GM18951 (cell line): ENCODE measurements around the gene C11orf58.
A peak's percentile ranks its signal among the peaks of the same experiment; 100 is the strongest.

ENCODE experiments used
- POLR2A ChIP-seq: IDR thresholded peaks from 4 replicates; pipeline ENCODE4 v1.6.1; 2011; ENCODE audit warnings: mild to moderate bottlenecking; ENCODE audit not compliant: insufficient read length, insufficient read depth; ENCODE audit errors: extremely low read depth
- in situ Hi-C: fragments of 300-500 bp; cut with MboI; formaldehyde crosslinking; loops from one replicate; pipeline ENCODE4 v1.12.0; 2022; ENCODE audit warnings: low sequenced_read_pairs, mixed read lengths, inconsistent platforms; ENCODE audit not compliant: unreplicated experiment

Gene C11orf58

DNA sequence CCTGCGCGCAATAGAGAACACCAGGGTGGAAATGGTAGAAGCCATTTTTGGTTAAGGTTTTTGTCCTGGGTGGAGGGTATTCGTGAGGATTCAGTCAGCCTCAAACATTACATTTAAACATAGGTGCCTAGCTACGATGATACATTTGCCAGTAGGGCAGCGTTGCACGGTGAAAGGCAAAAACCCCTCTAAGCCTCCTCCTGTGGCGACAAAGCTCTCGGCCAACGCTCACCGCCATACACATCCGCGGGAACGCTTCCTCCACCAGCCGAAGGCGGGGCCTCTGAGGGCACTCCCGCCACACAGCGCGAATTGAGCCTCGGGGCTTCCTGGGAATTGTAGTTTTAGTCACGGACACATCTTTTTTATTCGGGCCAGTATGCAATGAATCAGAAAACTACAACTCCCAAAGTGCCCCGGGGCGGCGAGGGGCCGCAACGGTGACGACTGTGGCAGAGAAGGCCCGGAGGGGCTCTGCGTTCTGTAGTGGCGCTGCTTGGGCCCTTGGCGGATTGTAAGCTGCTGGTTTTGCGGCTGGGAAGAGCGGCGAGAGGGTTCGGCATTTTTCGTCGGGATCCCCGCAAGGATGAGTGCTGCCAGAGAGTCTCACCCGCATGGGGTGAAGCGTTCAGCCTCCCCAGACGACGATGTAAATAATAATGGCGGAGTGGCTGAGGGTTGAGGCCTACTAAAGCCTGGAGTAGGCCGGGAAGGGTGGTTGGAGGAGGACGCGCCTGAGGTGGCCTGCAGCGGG is at the start of gene C11orf58:
TSS of gene C11orf58 (plus strand) at position 455 of the 754 bp plus-strand sequence. CDS start at position 587, 132 bp downstream.
- in situ Hi-C loops, result no loop called here
- peak; percentile 96 for TF ChIP-seq POLR2A

DNA sequence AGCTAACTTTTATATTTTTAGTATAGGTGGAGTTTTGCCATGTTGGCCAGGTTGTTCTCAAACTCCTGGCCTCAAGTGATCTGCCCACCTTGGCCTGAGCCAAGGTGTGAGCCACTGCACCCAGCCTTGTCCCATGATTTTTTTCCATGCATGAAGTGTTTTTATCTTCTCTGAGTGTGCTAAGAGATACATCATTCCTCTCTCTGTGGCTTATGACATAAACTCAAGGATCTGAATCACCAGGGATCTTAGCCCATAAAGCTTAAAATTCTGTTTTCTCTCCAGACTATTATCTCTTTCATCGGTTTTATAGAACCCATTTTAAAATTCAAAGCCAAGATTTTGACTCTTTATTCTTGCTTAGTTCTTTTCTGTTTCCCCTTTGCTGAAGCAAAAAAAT is 48.4 kb upstream of the C11orf58 start:
- in situ Hi-C loops, result no loop called here
- no peak for TF ChIP-seq POLR2A

DNA sequence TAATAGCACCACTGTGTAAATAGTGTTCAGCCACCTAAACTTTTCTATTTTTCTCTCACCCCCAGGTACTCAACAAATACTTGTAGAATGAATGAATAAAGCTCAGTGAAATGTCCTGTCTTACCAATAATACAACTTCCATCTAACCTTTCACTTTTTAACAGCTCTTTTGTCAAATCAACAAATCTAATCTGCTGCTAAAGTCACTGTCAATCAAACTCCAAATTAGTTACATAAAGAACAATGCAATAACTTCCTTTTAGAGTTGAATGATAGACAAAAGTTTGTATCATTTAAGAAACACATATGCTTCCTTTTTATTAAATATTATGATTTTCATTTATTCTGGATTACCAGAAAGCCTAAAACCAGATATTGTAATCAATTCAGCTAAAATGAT is 34.7 kb upstream of the C11orf58 start:
- TF ChIP-seq POLR2A, result no peak

DNA sequence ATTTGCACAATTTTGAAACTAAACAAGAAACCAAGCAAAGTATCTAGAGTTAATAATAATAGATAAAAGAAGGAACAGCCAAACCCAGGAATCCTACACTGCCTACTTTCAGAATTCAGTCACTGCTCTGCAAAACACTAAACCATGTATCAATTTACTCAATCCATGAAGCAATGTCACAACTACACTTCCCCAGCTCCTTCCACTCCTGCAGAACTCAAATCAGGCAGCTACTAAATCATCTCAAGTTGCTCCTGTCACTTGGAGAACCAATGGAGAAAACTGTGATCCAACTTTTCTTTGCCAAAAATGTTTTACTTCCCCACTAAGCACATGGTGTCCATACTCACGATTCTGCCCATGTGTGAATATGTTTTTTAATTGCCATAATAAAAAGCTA is 24.9 kb upstream of the C11orf58 start:
- no peak for TF ChIP-seq POLR2A
- in situ Hi-C loops, result no loop called here

More for the DNA sequence above, 34.7 kb upstream of the C11orf58 start:
- in situ Hi-C loops, result no loop called here

DNA sequence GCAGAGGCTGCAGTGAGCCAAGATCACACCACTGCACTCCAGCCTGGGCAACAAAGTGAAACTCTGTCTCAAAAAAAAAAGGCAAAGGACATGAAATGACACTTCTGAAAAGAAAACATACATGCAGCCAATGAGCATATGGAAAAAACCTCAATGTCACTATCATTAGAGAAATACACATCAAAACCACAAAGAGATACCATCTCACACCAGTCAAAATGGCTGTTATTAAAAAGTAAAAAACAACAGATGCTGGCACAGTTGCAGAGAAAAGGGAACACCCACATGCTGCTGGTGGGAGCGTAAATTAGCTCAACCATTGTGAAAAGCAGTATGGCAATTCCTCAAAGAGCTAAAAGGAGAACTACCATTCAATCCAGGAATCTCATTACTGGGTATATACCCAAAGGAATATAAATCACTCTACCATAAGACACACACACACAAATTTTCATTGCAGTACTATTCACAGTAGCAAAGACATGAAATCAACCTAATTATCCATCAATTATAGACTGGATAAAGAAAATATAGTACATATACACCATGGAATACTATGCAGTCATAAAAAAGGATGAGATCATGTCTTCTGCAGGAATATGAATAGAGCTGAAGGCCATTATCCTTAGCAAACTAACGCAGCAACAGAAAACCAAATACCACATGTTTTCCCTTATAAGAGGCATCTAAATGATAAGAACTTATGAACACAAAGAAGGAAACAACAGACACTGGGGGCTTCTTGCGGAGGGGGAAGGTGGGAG is 15.7 kb upstream of the C11orf58 start:
- no peak for TF ChIP-seq POLR2A
- in situ Hi-C loops, result no loop called here

DNA sequence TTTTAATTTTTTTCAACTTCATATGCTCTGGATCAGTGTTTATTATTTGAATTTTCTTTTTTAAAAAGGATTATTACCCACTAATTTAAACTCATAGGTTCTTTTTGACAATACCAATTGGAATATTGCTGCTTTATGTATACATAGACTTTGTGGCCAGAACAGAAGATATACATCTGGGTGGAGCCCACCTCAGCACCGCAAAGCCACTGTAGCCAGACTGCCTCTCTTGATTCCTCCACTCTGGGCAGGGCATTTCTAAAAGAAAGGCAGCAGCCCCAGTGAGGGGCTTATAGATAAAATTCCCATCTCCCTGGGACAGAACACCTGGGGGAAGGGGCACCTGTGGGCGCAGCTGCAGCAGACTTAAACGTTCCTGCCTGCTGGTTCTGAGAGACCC is 10.6 kb upstream of the C11orf58 start:
- in situ Hi-C loops, result no loop called here
- no peak for TF ChIP-seq POLR2A

DNA sequence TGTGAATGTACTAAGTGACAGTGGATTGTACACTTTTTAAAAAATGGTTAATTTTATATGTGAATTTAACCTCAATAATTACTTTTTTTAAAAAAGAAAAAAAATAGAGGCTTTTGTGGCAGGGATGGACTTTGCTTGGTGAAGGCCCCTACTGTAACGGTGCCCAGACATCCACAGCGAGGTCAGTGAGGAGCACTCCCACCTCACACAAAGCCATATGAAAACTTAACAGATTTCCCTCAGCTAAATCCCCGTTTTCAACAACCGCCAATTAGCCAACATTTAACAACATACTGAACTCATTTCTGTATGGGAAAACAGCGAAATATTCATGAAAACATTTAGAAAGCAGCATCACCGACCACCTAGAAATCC is 642 bp upstream of the C11orf58 start:
- in situ Hi-C loops, result no loop called here
- TF ChIP-seq POLR2A, result no peak

DNA sequence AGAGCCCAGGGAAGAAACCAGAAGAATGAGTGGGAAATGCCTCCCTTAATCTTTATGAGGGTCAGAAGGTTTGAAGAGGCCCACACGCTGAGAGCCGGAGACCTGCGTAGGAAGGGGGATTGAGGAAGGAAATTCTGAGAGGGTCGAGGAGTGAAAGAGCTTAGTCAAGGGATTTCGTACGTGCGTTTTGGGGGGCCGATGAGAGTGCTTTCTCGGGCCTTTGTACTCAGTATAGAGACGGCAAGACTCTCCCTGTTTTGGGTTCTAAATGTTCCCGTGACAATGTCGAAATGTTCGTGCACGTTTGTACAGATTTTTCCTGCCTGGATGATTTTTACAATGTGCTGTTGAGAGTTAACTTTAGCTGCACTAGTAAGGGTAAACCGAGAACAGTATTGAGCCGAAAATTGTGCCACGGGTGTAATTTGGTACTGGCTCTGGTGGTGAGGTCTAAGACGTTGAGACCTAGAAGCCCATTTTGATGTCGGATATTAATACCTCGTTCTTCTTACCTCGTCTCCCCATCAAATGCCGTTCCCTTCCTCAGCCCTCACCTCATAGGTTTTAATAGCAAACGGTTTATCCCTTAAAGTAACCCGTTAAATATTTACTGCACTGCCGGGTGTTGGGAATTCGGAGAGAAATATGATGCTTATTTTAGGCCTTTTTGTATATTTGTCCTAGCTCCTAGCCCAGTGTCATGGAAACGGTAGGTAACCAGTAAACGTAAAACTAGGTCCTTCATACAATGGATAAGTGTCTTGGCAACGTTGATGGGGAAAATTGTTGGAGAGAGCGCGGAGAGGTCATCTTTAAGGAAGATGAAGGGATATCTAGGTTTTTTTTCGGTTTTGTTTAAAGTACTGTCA is 734 bp downstream of the C11orf58 start:
- no peak for TF ChIP-seq POLR2A
- in situ Hi-C loops, result no loop called here

DNA sequence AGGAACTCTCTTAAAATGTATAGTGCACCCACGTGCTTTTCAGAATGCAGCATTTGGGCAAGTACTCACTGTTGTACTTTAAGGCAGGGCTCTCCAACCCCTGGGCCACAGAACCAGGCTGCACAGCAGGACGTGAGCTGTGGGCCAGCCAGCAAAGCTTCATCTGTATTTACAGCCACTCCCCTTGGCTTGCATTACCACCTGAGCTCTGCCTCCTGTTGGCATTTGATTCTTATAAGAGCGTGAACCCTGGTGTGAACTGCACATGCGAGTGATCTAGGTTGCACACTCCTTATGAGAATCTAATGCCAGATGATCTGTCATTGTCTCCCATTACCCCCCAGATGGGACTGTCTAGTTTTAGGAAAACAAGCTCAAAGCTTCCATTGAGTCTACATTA is 3.0 kb downstream of the C11orf58 start:
- TF ChIP-seq POLR2A, result no peak
- in situ Hi-C loops, result no loop called here

DNA sequence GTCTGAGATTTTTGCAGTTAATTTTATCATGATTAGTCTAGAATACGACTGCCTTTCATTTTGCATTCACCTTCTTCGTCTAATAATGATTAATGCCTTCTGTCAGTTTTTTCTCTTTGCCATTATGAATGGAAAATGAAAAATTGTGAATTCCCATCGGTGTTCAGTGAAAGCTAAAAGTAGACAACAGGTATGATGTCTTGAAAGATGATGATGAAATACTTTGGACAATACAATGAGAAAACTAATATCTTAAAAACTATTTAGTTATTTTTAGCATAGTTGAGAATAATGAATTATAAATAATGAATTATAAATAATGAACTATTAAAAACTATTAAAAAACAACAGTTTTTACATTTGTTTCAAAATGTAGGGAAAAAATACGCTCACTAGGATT is 5.0 kb downstream of the C11orf58 start:
- in situ Hi-C loops, result no loop called here
- TF ChIP-seq POLR2A, result no peak

DNA sequence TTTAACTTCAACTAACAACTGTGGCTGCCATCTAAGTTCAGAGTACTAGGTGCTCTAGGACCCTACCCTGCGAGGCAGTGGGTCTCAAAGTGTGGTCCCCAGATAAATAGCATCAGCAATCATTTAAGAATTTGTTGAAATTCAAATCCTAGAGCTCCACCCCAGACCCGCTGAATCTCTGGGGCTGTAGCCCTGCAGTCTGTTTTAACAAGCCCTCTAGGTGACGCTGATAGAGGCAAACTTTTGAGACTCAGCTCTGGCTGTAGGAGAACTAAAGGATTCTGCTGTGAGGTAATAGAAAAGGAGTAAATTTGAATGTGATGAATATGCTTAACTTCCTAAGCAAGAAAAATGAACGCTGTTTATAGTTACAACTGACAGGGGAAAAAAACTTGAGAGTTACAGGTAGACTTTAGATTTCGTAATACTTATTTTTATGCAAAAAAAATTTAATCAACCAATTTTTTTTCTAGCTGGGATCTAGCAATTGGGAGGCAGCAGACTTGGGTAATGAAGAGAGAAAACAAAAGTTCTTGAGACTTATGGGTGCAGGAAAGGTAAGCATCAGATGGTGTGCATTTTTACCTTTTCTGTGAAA is 5.8 kb downstream of the C11orf58 start:
- in situ Hi-C loops, result no loop called here
- no peak for TF ChIP-seq POLR2A

DNA sequence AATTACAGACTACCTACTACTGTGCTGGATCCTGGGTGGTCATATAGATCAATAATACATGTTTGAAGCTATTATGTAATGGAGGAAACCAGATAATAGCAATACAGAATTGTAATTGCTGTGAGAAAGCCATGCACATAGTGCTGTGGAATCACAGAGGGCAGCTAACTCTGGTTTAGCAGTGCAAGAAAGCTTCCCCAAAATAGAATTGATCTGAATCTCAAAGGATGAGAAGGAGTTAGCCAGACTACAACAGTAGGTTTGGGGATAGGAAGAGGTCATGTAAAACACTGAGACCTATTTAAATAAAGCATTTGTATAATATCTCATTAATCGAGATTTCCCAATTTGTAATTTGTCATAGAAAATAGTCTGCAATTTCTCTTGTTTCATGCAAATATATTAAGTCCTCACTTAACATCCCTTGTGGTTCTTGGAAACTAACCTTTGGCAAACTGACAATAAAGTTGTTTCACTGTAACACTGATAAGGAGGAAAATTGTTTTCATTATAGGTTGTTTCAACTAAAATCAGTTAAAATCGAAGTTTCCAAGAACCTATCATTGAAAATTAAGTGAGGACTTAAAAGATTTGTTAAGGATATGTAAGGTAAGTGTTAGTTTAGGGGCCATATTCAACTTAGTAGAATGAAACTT is 7.6 kb downstream of the C11orf58 start:
- in situ Hi-C loops, result no loop called here
- no peak for TF ChIP-seq POLR2A
